ENCODE results near the gene CLDN14. TPM values are rescaled to one million over a fixed set of nuclear protein-coding genes. Genes with fewer than 3 reads are reported as not detected.

CLDN14 gene, protein sequence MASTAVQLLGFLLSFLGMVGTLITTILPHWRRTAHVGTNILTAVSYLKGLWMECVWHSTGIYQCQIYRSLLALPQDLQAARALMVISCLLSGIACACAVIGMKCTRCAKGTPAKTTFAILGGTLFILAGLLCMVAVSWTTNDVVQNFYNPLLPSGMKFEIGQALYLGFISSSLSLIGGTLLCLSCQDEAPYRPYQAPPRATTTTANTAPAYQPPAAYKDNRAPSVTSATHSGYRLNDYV
- total RNA-seq (not detected), total RNA-seq (0 to 0.20 (median 0) reads per million in 172 experiments)
- not detected for polyA plus RNA-seq (2013, experiment 1 of 2)
- 0.12 TPM for polyA plus RNA-seq (2013, experiment 2 of 2)

DNA sequence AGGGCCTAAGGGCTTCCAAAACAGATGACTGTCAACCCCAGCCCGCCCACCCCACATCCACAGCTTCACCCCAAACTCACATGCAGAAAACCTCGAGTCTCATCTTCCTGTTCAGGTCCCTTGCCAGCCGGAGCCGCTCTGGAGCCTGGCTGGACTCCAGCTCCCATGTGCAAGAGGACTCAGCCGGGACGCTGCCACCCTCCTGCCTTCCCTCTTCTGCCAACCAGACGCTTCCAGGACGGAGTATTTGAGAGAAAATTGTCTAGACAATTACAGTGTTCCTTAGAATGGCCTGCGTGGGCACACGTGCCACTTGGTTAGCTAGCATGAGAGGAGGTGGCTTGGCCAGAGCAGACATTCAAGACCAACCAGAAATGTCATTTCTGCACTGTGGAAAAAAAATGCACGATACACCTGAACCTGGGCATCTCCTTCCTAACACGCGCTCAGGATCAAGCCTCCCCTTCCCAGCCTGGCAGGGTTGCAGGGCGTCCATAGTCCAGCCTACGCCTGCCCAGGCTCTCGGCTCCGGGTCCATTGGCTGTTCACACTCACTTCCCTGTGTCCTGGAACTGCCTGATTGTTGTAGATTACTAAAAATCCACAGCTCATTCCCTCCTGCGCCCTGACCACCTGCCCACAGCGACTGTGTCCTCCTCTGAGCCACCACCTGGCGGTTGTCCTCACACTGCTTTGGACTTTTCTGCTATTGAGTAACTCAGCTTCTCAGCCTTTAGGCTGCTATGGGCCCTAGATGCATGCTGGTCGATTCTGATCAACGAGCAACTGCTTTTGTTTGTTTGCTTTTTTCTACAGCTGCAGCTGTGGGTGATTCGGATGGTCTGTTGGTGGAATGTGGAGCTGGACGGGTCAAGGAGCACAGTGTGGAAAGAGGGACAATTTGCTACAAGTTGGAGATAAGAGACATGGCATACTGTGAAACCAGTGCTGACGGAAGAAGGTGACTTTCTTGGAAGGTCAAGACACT is at the start of gene CLDN14:
Gene CLDN14, minus strand, starts transcription at position 708 of the 988 bp plus-strand sequence. CDS start 18,427 bp downstream, outside the sequence.
- CTCF ChIA-PET = no interaction called here
- H3K27ac Mint-ChIP-seq = no peak within 1 kb of the TSS

DNA sequence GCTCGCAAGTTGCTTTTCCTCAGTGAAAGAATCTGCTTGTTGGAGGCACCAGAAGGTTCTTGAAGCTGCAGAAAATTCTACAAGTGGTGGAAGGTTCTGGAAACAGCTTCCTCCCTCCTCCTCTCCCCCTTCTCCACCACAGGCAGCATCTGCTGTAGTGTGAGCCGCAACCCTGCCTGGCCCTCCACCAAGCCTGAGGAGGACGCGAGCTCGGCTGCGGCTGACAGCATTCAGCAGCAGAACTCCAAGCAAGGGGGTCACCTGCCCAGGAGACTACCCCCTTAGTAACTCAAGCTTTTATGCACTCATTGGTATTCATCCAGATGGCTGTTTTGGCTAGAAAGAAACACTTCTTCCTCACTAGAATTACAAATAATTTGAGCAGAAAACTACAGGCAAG is 48.8 kb upstream of the CLDN14 start:
- ChIA-PET CTCF (no interaction called here), POLR2A (no interaction called here)
- TF ChIP-seq, protein P1, sequence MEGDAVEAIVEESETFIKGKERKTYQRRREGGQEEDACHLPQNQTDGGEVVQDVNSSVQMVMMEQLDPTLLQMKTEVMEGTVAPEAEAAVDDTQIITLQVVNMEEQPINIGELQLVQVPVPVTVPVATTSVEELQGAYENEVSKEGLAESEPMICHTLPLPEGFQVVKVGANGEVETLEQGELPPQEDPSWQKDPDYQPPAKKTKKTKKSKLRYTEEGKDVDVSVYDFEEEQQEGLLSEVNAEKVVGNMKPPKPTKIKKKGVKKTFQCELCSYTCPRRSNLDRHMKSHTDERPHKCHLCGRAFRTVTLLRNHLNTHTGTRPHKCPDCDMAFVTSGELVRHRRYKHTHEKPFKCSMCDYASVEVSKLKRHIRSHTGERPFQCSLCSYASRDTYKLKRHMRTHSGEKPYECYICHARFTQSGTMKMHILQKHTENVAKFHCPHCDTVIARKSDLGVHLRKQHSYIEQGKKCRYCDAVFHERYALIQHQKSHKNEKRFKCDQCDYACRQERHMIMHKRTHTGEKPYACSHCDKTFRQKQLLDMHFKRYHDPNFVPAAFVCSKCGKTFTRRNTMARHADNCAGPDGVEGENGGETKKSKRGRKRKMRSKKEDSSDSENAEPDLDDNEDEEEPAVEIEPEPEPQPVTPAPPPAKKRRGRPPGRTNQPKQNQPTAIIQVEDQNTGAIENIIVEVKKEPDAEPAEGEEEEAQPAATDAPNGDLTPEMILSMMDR (IDR thresholded peaks at IDR 0.05) = no peak
- no peaks in the 10 kb centered on the region for H3K9me3 ChIP-seq (ENCODE audit: control insufficient read depth in 1 of 2, insufficient read depth in 1 of 2, low read length in 2 of 2)
- H3K4me3 ChIP-seq (ENCODE audit: low read length) = no peak overlapping the region
- no peaks in the 10 kb centered on the region for H3K4me1 ChIP-seq (ENCODE audit: insufficient read depth, low read length)
- Mint-ChIP-seq H3K9me3 (no peaks in the 10 kb centered on the region), H3K4me3 (no peak overlapping the region), H3K4me1 (ENCODE audit: low read depth) (no peaks in the 10 kb centered on the region), H3K27ac (no peak overlapping the region), H3K27me3 (peaks cover 25% of the 10 kb centered on the region), H3K36me3 (ENCODE audit: low read depth) (no peaks in the 10 kb centered on the region)
- H3K27ac ChIP-seq (ENCODE audit: low read depth in 1 of 2, low read length in 2 of 2) = no peak overlapping the region
- intact Hi-C loops (cut with DNase I, micrococcal nuclease) = no loop called here
- ATAC-seq (ENCODE audit: poor library complexity) = no peak
- H3K36me3 ChIP-seq (ENCODE audit: insufficient read depth, low read length) = no peaks in the 10 kb centered on the region
- no peak for DNase-seq
- H3K27me3 ChIP-seq (ENCODE audit: control insufficient read depth in 1 of 2, insufficient read depth in 2 of 2, low read length in 2 of 2) = no peaks in the 10 kb centered on the region

More for the DNA sequence above, at the start of gene CLDN14:
- Mint-ChIP-seq H3K4me3 (no peak within 1 kb of the TSS), H3K27me3 (peaks cover 2% of the 10 kb centered on the region), H3K36me3 (ENCODE audit: low read depth) (no peaks in the 10 kb centered on the region), H3K9me3 (no peaks in the 10 kb centered on the region), H3K4me1 (ENCODE audit: low read depth) (no peaks in the 10 kb centered on the region)
- TF ChIP-seq, protein P1 (IDR thresholded peaks at IDR 0.05) = no peak
- ATAC-seq (ENCODE audit: poor library complexity) = no peak
- Histone ChIP-seq H3K9me3 (ENCODE audit: control insufficient read depth in 1 of 2, insufficient read depth in 1 of 2, low read length in 2 of 2) (peaks cover 0 to 5% of the 10 kb centered on the region in 2 experiments), H3K27me3 (ENCODE audit: control insufficient read depth in 1 of 2, insufficient read depth in 2 of 2, low read length in 2 of 2) (no peaks in the 10 kb centered on the region), H3K4me1 (ENCODE audit: insufficient read depth, low read length) (no peaks in the 10 kb centered on the region), H3K27ac (ENCODE audit: low read depth in 1 of 2, low read length in 2 of 2) (no peak within 1 kb of the TSS), H3K36me3 (ENCODE audit: insufficient read depth, low read length) (no peaks in the 10 kb centered on the region), H3K4me3 (ENCODE audit: low read length) (no peak within 1 kb of the TSS)
- DNase-seq = no peak
- intact Hi-C loops (cut with DNase I, micrococcal nuclease) = no loop called here
- POLR2A ChIA-PET = no interaction called here

DNA sequence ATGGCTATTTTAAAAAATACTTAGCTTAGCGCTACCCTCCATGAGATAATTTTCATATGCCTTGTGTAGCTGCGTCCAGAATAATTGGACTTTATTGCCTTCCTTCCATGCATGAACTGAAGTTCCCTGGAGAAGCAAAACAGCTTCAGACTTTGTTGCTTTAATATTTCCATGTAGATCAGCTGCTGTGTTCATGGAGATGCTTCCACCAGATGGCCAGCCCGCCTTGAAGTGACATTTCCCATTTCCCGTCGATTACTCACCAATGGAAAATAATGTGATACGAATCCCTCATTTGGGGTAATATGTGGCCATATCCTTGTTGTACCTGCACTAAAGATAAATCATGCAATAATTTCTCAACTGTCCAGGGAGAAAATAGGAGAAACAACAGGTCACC is 47.4 kb upstream of the CLDN14 start:
- Histone ChIP-seq H3K4me1 (ENCODE audit: insufficient read depth, low read length) (no peaks in the 10 kb centered on the region), H3K9me3 (ENCODE audit: control insufficient read depth in 1 of 2, insufficient read depth in 1 of 2, low read length in 2 of 2) (no peaks in the 10 kb centered on the region), H3K4me3 (ENCODE audit: low read length) (no peak overlapping the region), H3K27me3 (ENCODE audit: control insufficient read depth in 1 of 2, insufficient read depth in 2 of 2, low read length in 2 of 2) (no peaks in the 10 kb centered on the region), H3K27ac (ENCODE audit: low read depth in 1 of 2, low read length in 2 of 2) (no peak overlapping the region), H3K36me3 (ENCODE audit: insufficient read depth, low read length) (no peaks in the 10 kb centered on the region)
- Mint-ChIP-seq H3K36me3 (ENCODE audit: low read depth) (no peaks in the 10 kb centered on the region), H3K27ac (no peak overlapping the region), H3K4me1 (ENCODE audit: low read depth) (no peaks in the 10 kb centered on the region), H3K27me3 (peaks cover 30% of the 10 kb centered on the region), H3K9me3 (no peaks in the 10 kb centered on the region), H3K4me3 (no peak overlapping the region)
- CTCF ChIA-PET = no interaction called here
- TF ChIP-seq, protein P1 (IDR thresholded peaks at IDR 0.05) = no peak
- POLR2A ChIA-PET = no interaction called here
- DNase-seq (no peak), ATAC-seq (ENCODE audit: poor library complexity) (no peak)
- intact Hi-C loops (cut with DNase I, micrococcal nuclease) = no loop called here

All from CD4-positive, alpha-beta T cell (primary cell).